Measurements from ENCODE around the gene EVPLL.

- TF ChIP-seq GATA2 (IDR thresholded peaks at IDR 0.05; ENCODE audit: low read depth, low read length) (no peak), GATA3 (IDR thresholded peaks at IDR 0.05; ENCODE audit: low read depth, low read length) (no peak)
Observed at GRCh38 chr17:18331879-18332278, 45.7 kb upstream of the EVPLL start.

Data from SH-SY5Y (cell line).